ENCODE data around the gene XRN2. TPM values are rescaled to one million over a fixed set of nuclear protein-coding genes. Genes with fewer than 3 reads are reported as not detected.

The XRN2 gene
- polyA plus RNA-seq, 1 donor from 2014 or later: 142 TPM

DNA sequence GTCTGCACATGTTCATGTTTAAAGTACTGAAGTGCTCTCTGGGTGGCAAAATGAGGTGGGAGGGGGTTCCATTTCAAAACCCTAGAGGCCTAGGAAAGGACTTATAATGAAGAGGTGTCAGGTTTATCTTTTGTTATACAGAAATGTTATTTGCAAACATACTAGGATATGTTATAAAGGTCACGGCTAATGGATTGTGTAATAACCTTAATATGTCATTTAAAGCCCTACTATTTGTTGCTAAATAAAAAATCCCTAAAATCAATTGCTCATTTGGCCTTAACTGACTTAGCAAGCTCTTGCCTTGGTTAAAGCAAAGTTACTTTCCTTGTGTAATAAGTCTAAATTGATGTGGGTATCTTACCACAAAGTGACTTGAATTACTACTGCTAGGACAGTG lies 85.4 kb downstream of the XRN2 start:
- Histone ChIP-seq H4K20me1 (ENCODE audit: insufficient read depth) (no peaks in the 10 kb centered on the region), H3K79me2 (replicated peaks; ENCODE audit: insufficient read depth, low read length) (no peaks in the 10 kb centered on the region), H3K4me2 (ENCODE audit: low read length) (no peak overlapping the region), H3K36me3 (ENCODE audit: insufficient read depth, low read length) (peaks cover 4% of the 10 kb centered on the region), H3F3A (ENCODE audit: insufficient read depth, low read length, poor library complexity, severe bottlenecking) (no peaks in the 10 kb centered on the region), H3K9ac (ENCODE audit: low read length) (no peak overlapping the region), H3K27ac (ENCODE audit: low read length) (no peak overlapping the region), H3K27me3 (ENCODE audit: insufficient read depth, low read depth, low read length) (peaks cover 35% of the 10 kb centered on the region), H2AFZ (ENCODE audit: low read depth, low read length) (no peak overlapping the region), H3K9me2 (ENCODE audit: insufficient read depth, low read length) (no peaks in the 10 kb centered on the region), H3K9me3 (ENCODE audit: low read length) (no peaks in the 10 kb centered on the region), H3K4me3 (ENCODE audit: low read length) (no peak overlapping the region)
- TF ChIP-seq EP300 (conservative IDR thresholded peaks at IDR 0.05; ENCODE audit: poor library complexity, severe bottlenecking): no peak
- no peak for TF ChIP-seq TAF1 (IDR thresholded peaks at IDR 0.05; ENCODE audit: low read depth)
- TF ChIP-seq, protein P1, sequence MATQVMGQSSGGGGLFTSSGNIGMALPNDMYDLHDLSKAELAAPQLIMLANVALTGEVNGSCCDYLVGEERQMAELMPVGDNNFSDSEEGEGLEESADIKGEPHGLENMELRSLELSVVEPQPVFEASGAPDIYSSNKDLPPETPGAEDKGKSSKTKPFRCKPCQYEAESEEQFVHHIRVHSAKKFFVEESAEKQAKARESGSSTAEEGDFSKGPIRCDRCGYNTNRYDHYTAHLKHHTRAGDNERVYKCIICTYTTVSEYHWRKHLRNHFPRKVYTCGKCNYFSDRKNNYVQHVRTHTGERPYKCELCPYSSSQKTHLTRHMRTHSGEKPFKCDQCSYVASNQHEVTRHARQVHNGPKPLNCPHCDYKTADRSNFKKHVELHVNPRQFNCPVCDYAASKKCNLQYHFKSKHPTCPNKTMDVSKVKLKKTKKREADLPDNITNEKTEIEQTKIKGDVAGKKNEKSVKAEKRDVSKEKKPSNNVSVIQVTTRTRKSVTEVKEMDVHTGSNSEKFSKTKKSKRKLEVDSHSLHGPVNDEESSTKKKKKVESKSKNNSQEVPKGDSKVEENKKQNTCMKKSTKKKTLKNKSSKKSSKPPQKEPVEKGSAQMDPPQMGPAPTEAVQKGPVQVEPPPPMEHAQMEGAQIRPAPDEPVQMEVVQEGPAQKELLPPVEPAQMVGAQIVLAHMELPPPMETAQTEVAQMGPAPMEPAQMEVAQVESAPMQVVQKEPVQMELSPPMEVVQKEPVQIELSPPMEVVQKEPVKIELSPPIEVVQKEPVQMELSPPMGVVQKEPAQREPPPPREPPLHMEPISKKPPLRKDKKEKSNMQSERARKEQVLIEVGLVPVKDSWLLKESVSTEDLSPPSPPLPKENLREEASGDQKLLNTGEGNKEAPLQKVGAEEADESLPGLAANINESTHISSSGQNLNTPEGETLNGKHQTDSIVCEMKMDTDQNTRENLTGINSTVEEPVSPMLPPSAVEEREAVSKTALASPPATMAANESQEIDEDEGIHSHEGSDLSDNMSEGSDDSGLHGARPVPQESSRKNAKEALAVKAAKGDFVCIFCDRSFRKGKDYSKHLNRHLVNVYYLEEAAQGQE (IDR thresholded peaks at IDR 0.05; ENCODE audit: borderline replicate concordance): no peak
- TF ChIP-seq MXI1 (conservative IDR thresholded peaks at IDR 0.05; ENCODE audit: poor library complexity, severe bottlenecking): no peak
- TF ChIP-seq SMC3 (conservative IDR thresholded peaks at IDR 0.05; ENCODE audit: poor library complexity): no peak
- no peak for TF ChIP-seq RAD21 (conservative IDR thresholded peaks at IDR 0.05)
- TF ChIP-seq EZH2 (IDR thresholded peaks at IDR 0.05; ENCODE audit: borderline replicate concordance, insufficient read depth, low read length, poor library complexity, severe bottlenecking): no peak
- no peak for TF ChIP-seq POLR2AphosphoS5 (IDR thresholded peaks at IDR 0.05)
- TF ChIP-seq, protein P2, sequence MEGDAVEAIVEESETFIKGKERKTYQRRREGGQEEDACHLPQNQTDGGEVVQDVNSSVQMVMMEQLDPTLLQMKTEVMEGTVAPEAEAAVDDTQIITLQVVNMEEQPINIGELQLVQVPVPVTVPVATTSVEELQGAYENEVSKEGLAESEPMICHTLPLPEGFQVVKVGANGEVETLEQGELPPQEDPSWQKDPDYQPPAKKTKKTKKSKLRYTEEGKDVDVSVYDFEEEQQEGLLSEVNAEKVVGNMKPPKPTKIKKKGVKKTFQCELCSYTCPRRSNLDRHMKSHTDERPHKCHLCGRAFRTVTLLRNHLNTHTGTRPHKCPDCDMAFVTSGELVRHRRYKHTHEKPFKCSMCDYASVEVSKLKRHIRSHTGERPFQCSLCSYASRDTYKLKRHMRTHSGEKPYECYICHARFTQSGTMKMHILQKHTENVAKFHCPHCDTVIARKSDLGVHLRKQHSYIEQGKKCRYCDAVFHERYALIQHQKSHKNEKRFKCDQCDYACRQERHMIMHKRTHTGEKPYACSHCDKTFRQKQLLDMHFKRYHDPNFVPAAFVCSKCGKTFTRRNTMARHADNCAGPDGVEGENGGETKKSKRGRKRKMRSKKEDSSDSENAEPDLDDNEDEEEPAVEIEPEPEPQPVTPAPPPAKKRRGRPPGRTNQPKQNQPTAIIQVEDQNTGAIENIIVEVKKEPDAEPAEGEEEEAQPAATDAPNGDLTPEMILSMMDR (IDR thresholded peaks at IDR 0.05; ENCODE audit: poor library complexity, severe bottlenecking): no peak

DNA sequence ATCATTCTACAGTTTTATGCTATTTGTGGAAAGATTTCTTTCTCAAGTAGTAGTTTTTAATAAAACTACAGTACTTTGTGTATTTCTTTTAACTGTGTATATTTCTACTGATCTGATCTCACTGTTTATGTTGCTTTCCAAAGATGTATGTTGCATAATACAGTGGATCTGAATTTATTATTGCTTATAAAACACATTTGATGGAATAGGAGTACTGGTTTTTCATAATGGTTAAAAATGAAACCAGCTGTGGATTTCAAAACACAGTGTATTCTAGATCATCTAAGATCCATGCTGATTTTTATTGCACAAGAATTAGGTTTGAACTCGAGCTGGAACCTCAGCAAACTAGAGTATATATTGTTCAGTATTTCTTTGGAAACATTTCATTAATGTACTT lies 86.2 kb downstream of the XRN2 start:
- peaks cover 4% of the 10 kb centered on the region for H3K36me3 ChIP-seq (ENCODE audit: insufficient read depth, low read length)
- H4K20me1 ChIP-seq (ENCODE audit: insufficient read depth): no peaks in the 10 kb centered on the region
- no peaks in the 10 kb centered on the region for H3F3A ChIP-seq (ENCODE audit: insufficient read depth, low read length, poor library complexity, severe bottlenecking)
- TF ChIP-seq SMC3 (conservative IDR thresholded peaks at IDR 0.05; ENCODE audit: poor library complexity) (no peak), POLR2AphosphoS5 (IDR thresholded peaks at IDR 0.05) (no peak), MXI1 (conservative IDR thresholded peaks at IDR 0.05; ENCODE audit: poor library complexity, severe bottlenecking) (no peak), EP300 (conservative IDR thresholded peaks at IDR 0.05; ENCODE audit: poor library complexity, severe bottlenecking) (no peak), EZH2 (IDR thresholded peaks at IDR 0.05; ENCODE audit: borderline replicate concordance, insufficient read depth, low read length, poor library complexity, severe bottlenecking) (no peak), TAF1 (IDR thresholded peaks at IDR 0.05; ENCODE audit: low read depth) (no peak), RAD21 (conservative IDR thresholded peaks at IDR 0.05) (no peak)
- TF ChIP-seq, protein P1 (IDR thresholded peaks at IDR 0.05; ENCODE audit: borderline replicate concordance): no peak
- TF ChIP-seq, protein P2 (IDR thresholded peaks at IDR 0.05; ENCODE audit: poor library complexity, severe bottlenecking): no peak
- H3K79me2 ChIP-seq (replicated peaks; ENCODE audit: insufficient read depth, low read length): no peaks in the 10 kb centered on the region
- no peaks in the 10 kb centered on the region for H3K9me3 ChIP-seq (ENCODE audit: low read length)
- no peaks in the 10 kb centered on the region for H3K9me2 ChIP-seq (ENCODE audit: insufficient read depth, low read length)
- H3K4me3 ChIP-seq (ENCODE audit: low read length): no peak overlapping the region
- H3K27ac ChIP-seq (ENCODE audit: low read length): no peak overlapping the region
- peaks cover 43% of the 10 kb centered on the region for H3K27me3 ChIP-seq (ENCODE audit: insufficient read depth, low read depth, low read length)
- no peak overlapping the region for H3K4me2 ChIP-seq (ENCODE audit: low read length)
- no peak overlapping the region for H2AFZ ChIP-seq (ENCODE audit: low read depth, low read length)
- H3K9ac ChIP-seq (ENCODE audit: low read length): no peak overlapping the region

Measured in neural cell (in vitro differentiated cells).